ENCODE measurements around the gene C19orf44.

The C19orf44 gene

DNA sequence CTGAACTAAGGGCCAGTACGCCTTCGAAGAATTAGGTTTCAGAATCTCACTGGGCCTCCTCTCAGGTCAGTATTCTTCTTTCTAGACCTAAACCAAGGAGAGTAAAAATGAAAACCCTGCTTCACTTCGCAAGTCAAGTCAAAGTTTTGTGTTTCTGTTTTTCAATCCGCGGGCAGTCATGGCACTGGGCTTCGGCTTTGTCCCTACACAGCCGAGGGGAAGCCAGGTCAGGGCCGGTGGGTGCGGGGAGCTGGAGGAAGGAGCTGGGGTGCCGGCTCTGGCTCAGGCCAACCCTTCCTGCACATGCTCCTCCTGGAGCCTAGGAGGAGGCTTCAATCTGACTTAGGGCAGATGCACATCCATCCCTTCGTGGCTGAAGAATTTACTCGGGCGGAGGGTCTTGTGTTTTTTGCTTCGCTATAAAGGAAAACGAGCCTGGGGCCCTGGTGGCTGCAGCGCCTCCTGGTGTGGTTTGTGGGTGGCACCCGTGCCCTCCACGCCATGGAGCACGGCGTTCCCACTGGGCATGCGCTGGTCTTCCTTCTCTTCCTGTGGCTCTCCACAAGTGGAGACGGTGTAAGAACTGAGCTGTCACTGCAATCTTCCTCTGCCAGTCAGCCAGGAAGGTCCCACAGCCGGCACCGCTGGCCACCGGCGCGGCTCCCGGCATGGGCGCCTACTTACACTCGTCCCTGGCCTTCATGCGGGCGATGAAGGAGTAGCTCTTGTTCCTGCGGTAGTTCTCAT is 22.5 kb downstream of the C19orf44 start:
- DNase-seq: no peak

DNA sequence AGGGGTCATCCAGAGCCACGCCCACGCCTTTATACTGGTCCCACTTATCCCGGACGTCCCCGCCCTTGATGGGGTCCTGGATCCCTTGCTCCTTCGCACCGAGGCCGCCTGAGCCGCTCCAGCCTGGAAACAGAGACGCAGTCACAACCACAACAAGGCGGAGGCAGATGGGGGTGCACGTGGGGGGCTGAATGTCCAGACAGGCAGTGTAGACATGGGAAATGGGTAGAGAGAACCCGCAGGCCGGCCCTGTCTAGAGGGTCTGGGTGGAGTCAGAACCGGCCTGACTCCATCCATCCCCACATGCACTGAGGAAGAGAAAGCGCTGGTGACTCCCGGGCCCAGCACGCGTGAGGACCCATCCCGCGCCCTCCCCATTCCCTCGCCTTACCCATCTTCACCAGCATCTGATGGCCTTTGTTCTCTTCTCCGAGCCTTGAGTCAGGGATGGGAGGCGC is 23.1 kb downstream of the C19orf44 start:
- DNase-seq: no peak

DNA sequence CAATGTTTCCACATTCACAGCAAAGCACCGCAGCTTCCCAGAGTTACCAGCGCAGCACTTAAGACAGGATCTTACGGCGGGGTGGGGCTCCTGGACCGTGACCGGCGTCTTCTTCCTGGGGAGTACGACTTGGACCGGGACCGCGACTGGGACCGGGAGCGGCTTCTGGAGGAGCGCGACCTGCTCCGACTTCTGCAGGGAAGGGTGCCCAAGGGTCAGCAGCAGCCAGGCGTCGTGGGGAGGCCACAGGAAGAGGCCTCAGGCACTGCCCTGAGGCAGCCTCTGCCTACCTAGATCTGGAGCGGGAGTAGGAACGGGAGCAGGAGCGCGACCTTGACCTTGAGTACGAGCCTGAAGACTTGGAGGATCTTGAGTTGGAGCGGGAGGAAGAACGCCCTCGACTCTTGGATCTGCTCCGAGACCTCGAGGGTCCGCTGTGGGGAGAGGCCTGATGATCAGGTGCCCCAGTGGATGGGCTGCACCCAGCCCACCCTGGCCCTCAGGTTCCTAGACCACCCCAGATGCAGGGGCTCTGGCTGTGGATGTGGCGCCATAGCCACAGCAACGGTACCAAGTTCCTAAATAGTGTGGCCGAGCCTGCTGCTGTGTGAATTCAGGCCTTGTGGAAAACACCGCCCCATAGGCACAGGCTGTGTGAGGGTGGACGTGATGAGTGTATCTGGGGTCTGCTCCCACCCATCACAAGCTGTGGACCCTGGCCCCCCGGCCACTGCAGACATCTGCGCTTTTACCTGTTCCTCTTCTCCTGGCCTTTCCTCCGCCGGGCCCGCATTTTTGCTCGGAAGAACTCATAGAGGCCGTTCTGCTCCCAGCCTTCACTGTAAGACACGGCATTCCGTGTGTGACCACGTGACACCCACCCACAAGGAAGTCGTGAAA is 24.1 kb downstream of the C19orf44 start:
- DNase-seq: no peak

DNA sequence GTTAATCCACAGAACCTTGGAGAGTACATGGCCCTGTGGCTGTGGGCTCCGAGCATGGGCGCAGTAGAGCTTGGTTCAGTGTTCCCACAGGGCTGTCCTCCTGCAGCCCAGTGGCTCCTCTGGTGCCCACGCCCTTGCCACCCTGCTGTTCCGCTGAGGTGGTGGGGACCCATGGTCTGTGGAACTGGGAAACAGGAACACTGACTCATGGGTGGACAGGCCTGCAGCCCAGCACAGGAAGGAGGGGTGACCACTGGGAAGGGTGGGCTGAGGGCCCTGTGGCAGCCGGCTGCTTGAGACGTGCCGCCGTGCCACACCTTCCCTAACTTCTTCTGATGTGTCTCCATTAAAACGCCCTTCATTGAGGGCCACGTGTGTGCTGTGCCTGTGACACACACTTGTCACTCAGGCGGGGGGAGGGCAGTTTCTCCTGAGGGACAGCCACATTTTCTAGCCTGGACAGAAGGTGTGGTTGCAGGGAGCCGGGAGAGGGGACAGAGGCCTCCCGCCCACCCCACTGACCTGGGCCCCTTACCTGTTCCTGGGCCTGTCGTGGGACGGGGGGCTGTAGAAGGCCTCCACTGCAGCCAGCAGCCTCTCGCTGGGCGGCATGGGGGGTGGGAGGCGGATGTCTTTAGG is 24.9 kb downstream of the C19orf44 start:
- no peak for DNase-seq

DNA sequence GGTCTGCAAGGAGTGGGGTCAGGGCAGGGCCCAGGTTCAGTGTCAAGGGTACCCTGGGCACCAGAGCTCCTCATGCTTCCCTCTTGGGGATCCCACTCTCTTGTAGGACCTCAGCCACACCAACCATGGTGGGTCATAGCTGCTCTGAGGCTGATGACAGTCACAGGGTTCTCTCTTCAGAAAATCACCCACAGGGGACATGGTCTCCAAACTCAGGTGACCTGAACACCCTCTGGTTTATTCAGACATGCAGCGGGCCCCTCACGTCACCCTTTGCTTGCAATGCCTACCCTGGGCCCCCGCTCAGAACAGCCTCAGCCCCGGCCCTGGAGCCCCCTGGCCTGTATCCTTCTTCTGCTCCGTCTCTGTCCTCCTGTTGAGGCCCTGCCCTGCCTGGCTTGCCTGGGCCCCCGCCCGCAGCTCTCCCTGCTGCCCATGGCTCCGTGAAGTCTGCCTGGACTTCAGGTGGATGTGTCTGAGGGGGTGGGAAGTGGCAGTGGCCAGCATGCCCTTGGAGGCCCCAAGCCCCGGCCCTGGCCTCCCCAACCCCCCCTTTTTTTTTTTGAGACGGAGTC is 25.6 kb downstream of the C19orf44 start:
- no peak for DNase-seq

DNA sequence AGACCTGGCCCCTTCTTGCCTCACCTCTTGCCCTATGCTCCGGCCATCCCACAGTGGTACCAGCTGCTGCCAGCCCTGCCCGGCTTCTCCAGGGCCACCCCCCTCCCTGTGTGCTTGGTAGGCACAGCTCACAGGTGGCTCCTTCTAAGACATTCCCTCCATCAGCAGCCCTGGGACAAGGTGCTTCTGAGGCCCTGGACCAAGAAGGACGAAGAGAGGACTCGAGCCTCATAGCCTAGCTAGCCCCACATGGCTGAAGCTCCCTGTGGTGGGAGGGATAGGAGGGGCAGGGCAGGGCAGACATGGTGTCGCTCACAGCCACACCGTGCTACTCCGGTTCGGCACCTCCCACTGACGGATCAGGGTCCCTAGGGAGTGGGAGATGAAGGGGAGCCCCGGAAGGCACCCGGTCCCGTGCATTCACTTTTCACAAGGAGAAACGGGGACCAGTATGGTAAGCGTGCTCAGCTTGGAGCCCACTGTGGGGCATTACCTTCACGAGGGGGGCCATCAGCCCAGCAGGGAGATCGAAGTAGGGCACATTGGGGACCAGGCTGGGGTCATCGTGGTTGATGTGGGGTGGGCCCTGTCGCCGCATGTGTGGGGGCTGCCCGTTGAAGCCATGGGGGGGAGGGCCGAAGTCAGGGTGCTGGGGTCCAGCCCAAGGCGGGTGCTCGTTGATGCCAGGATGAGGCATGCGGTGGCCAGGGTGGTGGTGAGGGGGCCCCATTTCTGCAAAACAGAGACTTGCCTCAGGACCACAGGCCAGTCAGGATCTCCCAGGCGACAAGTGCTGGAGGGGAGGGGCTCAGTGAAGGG is 26.6 kb downstream of the C19orf44 start:
- DNase-seq: no peak

DNA sequence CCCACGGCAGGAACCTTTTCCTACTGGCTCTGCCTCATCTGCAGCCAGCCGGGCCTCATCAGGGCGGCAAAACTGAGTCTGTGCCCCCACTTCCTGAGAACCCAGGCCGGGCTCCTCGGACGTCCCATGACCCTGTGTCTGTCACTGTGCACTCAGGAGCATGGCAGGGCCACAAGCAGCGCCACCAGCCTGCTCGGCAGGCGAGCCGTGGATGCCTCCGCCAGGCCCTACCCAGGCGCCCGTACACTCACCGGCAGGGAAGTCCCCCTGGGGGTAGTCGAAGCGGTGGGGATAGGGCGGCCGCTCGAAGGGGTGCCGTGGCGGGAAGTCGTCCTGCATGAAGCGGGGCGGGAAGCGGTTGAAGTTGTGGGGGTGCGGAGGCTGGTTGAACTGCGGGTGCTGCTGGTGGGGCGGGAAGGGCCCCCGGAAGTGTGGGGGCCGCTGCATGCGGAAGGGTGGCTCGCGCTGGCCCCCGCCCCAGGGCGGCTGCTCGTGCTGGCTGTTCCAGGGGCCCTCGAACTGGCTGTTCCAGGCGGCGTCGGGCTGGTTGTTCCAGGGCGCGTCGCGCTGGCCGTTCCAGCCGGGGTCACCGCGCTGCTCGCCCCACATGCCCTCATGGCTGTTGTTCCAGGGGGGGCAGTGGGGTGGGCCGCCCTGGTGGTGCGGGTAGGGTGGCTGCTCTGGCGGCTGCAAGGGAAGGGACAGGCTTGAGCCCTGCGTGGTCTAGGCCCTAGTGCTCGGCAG is 29.0 kb downstream of the C19orf44 start:
- no peak for DNase-seq

DNA sequence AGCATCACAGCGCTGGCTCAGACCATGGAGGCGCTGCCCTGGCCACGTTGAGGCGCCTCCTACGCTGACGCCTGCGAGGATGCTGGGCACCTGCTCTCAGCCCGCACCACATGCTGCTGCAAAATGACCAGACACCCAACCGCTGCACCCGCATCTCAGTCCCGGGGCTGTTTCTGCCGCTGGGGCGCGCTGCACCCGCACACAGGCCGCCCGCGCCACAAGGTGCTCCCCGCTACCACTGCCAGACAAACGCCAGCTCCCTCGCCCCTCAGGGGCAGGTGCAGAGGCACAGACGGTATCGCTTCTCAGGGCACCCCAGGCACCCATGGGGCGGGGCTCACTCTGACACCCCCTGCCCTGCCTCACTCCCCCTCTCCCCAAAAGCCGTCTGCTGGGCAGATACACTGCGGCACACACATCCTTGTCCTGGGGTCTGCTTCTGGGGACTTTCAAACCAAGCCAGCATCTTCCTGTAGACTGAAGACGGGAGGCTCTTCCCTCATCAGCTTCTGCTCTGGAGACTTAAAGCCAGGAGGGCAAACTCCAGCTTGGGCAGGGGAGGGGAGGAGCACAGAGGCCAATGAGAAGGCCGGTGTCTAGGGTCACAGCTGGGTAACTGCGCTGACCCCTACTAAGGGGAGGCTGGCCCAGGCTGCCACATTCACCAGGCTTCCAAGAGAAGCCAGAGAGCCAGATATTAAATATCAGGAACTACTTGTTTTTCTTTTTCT is 29.7 kb downstream of the C19orf44 start:
- DNase-seq: no peak

DNA sequence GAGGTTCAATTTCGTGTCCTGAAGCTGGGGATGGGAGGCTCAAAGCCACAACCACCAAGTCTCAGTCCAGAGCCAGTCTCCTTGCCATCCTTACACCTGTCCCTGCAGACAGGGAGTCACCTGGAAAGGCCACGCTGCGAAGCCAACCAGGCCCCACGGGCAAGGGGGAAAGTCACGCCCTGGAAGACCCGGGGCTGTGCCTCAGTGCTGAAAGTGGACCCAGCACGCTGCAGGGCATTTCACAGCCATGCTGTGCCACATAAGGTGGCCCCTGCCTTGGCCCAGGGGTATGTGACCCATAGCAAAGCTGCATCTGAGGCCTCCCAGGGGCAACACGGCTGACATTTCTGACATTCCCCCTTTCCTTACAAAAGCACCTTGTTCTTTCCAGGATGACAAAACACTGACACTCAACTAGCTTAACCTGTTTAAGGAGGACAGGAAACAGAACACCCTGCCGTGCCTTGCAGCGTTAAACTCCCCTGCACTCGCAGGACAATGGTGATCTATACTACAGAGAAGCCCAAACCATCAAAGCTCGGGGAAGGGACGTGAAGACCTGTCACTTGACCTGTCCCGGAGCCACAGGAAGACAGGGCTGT is 31.2 kb downstream of the C19orf44 start:
- DNase-seq: no peak

DNA sequence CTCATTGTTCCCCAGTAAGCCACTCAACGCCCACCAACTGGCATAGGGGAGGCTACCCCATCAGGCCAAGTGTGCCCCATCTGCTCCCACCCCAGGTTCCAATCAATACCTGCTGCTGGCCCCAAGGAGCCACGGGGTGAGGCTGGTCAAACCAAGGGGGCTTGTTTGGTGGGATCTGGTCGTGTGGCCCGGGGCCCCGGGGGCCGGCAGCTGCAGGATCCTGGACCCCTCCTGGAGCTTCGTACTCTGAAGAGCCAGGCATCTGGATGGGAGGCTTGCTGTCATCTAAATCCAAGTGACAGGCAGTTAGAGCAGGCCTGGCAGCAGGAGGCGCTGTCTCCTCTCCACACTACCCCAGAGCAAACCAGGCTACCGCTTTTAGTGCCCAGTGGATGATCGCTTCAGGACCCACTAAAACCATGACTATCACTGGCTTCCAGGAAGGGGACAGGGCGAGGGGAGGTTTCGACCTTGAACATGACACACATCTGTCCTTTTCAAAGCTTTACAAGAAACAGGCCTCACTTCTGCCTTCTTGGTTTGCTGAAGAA is 31.9 kb downstream of the C19orf44 start:
- no peak for DNase-seq

DNA sequence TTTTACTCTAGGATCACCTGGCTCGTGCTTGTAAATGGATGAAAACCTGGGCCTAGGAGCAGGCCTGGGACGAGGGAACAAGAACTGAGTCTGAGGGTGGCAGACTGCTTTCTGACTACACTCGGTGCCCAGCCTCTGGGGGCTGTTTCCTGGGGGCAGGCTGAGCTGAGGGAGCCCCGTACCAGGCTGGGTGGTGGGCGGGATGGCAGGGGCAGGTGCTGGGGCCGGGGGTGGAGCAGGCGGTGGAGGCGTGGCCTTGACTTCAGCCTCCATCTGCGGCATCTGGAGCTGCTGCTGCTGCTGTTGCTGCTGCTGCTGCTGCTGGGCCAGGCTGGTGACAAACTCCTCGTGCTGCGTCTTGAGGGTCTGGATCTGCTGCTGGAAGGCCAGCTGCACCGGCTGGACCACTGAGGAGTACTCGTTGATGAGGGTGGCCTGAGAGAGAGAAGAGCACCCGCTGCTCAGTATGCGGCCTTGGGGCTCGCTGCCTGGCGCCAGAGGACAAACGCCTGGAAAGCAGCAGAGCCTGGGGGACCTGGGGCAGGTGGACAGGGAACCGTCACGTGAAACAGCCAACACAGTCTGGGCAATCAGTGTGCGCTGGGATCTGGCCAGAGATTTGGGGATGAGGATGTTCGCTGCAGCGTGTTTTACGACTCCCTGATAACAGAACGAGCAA is 33.4 kb downstream of the C19orf44 start:
- no peak for DNase-seq

DNA sequence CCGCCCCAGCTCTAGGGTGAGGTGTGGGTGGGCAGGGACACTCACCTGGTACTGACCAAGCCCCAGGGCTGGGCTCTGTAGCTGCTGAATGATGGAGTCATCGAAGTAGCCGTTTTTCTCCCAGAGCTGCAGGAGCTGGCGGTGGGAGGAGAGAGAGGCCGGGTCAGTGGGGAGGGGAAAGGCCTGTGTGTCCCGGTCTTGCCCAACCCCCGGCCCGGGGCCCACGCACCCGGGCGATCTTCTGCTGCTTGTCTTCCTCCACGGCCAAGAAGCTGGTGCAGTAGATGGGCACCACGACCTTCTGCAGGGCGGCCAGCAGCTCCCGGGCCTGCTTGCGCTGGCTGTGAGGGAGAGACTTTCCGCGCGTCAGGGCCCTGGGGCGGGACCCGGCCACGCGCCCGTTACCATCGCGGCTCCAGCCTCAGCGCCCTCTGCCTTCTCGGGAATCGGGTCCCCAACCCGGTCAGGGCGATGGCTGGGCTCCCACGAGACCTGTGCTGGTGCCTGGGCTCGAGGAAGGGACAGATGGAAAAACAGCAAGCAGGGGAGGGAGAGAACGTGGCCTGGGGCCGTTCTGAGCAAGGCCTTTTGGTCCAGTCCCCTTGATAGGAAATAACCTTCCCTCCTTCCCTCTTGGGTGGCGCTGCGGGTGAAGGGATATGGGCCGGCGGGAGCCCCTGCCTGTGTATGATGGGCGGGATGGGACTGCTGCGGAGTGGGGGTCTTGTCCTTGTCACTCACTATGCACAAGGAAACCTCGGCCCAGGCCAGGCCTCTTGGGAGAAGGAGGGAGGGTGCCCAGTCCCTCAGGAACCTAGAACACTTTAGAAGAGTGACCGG is 34.6 kb downstream of the C19orf44 start:
- DNase-seq: no peak

DNA sequence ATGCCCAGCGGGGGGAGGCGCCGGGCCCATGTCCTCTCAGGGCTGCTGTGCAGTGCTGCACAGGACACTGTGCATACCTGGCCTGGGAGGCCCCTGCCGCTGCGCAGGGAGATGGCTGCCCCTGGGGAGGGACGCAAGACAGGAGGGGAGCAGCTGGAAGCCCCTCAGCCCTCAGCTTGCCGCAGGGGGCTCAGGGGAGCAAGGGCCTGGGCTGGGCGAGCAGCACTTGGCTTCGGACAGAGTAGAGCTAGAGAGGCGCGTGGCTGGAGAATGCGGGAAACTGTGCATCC is 35.1 kb downstream of the C19orf44 start:
- no peak for DNase-seq

DNA sequence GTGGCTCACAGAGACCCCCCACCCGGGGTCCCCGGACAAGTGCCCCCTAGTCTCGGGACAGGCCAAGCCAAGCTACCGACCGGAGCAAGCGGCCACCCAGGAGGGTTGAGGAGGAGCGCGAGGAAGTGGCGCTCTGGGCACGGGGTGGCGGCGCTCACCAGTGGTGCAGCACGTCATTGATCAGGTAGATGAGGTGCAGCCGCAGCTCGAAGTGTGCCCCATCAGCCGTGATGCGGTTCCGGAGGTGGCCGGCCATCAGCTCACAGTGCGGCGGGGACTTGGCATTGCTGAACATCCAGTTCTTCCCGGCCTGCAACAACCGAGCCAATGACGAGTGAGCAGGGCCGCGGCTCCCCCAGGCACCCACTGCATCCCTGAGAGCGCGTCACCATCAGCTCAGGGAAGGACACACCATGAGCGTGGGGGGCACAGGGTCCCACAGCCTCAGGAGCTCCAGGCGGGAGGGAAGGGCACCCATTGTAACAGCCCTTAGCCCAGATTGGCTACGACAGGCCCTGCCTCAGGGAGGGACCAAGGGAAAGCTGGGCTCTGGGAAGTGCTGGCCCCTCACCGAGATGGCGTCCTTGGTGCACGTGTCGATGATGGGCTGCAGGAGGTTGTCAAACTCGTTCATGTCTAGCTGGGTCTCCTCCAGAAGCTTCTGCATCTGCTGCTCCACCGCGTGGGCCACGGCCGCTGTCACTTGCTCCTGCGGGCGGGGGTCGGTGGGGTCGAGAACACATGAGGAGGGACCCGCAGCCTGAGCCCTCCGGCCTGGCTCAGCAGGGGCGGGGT is 36.4 kb downstream of the C19orf44 start:
- no peak for DNase-seq

DNA sequence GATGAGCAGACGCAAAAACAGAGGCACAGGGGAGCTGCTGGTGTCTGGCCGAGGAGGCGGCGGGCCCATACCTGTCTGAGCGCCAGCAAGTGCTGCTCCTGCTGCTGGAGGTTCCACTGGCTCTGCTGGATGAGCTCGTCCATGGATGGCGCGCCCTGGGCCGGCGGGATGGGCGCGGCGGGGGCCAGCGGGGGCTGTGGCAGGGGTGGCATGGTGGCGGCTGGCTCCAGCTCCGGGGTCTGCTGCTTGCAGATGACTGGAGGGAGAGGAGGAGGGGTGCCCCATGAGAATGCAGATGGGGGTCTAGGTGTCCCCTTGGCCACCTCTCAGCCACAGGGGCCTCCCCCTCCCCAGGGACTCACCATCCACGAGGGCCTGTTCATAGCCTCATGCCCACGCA is 39.2 kb downstream of the C19orf44 start:
- no peak for DNase-seq

DNA sequence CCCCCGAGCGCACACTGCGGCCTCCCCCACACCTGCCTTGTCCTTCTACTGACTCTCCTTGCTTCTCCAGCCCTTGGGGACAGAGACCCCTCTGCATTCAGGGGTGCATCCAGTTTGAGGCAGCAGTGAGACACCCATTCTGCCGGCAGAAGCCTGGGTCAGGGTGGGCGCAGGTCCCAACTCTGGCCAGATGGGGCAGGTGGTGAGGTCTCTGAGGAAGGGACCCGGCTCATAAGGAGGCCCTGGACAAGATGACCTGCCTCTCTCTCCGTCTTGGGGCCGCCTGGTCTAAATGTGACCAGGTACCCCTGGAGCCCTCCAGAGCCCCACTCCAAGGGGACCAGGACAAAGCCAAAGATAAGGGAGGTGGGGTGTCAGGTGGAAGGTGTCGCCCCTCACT is 39.9 kb downstream of the C19orf44 start:
- DNase-seq: no peak

DNA sequence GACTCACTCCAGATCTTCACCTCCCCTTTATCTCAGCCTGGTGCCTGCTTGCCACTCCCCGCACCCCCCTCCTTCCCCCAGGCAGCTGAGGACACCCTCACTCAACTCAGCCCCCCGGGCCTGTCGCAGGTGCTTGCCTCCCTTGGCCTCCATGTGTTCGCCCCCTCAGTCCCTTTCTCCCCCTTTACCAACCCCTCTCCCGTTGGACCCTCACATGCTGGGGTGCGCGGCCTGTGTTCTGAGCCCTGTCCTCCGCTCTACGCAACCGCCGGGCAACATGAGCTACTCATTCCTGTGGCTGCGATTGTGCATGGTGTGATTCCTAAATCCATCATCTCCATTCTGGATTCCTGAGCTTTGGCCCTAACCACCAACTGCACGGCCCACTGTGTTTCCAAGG is 40.9 kb downstream of the C19orf44 start:
- DNase-seq: no peak

DNA sequence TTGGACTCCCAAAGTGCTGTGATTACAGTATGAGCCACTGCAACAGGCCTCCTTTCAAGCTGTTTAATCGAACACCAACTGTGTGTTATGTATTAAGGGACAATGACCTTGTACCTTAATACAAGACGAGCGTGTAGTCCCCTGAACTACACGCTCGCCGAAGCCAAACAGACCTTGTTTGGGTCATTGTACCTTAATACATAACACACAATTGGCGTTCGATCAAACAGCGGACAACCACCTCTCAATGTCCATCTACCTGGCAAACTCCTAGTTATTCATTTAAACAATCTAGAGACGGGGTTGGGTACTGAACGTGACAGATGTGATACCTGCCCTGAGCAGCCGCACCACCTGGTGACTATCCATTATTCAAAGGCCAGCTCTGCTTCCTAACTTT is 44.8 kb downstream of the C19orf44 start:
- DNase-seq: no peak
